ENCODE results near the gene FAM20C.

DNA sequence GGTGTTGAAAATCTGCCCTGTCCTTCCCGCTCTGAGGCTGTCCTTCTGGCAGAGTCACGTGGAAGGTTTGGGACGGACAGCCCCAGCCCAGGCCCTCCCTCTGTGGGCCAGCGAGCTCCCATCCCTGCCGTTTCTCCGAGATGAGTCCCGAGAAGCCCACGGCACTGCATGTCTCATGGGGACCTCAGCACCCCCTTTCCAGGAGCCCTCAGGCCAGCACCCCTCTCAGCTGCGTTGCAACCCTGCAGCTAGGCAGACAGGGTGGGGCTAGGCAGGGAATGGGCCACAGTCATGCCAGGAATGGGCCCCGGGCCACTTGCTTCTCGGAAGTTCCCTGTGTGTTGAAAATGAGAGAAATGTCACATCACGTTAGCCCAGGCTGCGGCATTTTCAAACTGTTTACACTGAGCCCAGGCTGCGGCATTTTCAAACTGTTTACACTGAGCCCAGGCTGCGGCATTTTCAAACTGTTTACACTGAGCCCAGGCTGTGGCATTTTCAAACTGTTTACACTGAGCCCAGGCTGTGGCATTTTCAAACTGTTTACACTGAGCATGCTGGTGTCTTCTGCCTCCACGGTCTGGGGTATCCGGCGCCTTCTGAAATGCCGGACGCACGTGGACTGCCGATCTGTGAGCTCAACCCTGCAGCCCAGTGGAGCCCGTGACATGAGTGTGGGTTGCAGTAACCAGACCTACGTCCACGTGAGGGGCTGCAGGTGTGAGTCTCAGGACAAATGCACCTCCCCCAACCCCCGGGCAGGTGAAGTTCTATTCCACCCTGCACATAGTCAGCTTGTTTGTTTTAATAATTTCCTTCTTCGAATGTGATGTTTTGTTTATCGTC lies 42.6 kb downstream of the FAM20C start:
- TF ChIP-seq, protein P1, sequence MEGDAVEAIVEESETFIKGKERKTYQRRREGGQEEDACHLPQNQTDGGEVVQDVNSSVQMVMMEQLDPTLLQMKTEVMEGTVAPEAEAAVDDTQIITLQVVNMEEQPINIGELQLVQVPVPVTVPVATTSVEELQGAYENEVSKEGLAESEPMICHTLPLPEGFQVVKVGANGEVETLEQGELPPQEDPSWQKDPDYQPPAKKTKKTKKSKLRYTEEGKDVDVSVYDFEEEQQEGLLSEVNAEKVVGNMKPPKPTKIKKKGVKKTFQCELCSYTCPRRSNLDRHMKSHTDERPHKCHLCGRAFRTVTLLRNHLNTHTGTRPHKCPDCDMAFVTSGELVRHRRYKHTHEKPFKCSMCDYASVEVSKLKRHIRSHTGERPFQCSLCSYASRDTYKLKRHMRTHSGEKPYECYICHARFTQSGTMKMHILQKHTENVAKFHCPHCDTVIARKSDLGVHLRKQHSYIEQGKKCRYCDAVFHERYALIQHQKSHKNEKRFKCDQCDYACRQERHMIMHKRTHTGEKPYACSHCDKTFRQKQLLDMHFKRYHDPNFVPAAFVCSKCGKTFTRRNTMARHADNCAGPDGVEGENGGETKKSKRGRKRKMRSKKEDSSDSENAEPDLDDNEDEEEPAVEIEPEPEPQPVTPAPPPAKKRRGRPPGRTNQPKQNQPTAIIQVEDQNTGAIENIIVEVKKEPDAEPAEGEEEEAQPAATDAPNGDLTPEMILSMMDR (IDR thresholded peaks at IDR 0.05), result no peak
- peak; percentile 70 for TF ChIP-seq EP300 (IDR thresholded peaks at IDR 0.05)
